ENCODE results near the gene ZFP90.

The ZFP90 gene

GRCh38 chr16:68508013-68508412, 31.1 kb upstream of the ZFP90 start:
- H3K4me3 ChIP-seq (ENCODE audit: low read depth, low read length): no peak overlapping the region
- TF ChIP-seq, protein P1, sequence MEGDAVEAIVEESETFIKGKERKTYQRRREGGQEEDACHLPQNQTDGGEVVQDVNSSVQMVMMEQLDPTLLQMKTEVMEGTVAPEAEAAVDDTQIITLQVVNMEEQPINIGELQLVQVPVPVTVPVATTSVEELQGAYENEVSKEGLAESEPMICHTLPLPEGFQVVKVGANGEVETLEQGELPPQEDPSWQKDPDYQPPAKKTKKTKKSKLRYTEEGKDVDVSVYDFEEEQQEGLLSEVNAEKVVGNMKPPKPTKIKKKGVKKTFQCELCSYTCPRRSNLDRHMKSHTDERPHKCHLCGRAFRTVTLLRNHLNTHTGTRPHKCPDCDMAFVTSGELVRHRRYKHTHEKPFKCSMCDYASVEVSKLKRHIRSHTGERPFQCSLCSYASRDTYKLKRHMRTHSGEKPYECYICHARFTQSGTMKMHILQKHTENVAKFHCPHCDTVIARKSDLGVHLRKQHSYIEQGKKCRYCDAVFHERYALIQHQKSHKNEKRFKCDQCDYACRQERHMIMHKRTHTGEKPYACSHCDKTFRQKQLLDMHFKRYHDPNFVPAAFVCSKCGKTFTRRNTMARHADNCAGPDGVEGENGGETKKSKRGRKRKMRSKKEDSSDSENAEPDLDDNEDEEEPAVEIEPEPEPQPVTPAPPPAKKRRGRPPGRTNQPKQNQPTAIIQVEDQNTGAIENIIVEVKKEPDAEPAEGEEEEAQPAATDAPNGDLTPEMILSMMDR (IDR thresholded peaks at IDR 0.05; ENCODE audit: low read depth, low read length): no peak

GRCh38 chr16:68508641-68509240, 30.4 kb upstream of the ZFP90 start:
- TF ChIP-seq, protein P1 (IDR thresholded peaks at IDR 0.05; ENCODE audit: low read depth, low read length): no peak

DNA sequence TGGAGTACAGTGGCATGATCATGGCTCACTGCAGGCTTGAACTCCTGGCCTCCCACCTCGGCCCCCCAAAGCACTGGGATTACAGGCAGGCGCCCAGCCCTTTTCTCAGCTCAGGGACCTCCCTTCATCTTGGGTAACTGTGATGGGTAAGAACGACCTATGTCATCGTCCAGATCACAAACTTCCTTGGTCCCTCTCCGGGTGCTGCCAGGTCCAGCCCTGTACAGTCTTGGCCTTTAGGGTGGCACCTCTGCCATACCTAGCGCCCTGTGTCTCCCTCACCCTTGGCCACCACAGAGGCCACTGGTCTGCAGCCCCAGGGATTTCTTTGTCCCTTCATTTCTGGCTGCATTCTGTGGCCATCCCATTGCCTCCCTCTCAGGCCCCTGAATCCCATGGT, 29.7 kb upstream of the ZFP90 start:
- TF ChIP-seq, protein P1 (IDR thresholded peaks at IDR 0.05; ENCODE audit: low read depth, low read length): no peak
- H3K4me3 ChIP-seq (ENCODE audit: low read depth, low read length): no peak overlapping the region

More at GRCh38 chr16:68508641-68509240, 30.4 kb upstream of the ZFP90 start:
- no peak overlapping the region for H3K4me3 ChIP-seq (ENCODE audit: low read depth, low read length)

DNA sequence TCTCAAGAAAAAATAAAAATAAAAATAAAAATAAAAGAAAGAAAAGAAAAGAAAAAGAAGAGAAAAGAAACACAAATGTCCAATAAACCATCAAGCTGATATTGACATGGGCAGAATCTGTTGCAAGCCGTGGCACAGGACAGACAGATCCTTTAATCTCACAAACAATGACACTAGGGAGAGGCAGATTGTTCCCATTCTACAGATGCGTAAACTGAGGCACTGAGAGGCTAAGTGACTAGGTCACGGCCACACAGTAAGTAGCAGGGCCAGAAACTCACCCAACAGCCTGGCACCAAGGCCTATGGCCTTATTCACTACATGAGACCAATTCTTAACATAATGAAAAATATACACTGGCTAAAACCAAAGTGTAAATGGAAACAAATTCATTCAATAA, 28.3 kb upstream of the ZFP90 start:
- TF ChIP-seq, protein P1 (IDR thresholded peaks at IDR 0.05; ENCODE audit: low read depth, low read length): no peak
- H3K4me3 ChIP-seq (ENCODE audit: low read depth, low read length): no peak overlapping the region

DNA sequence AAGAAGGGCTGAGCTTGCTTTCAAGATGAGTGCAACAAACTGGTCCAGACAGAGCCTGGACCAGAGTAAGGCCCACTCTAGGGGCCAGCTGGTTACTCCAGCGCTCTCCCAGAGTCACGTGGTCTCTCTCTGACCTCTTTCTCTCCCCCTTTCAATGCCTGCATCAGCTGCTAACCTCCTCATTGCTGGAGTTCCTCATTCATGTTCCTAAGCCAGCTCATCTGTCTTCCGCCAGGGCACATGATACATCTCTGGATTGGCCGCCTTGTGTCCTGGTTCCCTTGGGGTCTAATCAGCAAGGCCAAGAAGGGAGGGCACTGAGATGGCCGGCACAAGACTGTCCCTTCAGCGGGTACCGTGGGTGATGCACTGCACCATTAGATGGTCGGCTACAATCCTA, 26.9 kb upstream of the ZFP90 start:
- TF ChIP-seq, protein P1 (IDR thresholded peaks at IDR 0.05; ENCODE audit: low read depth, low read length): no peak

GRCh38 chr16:68512742-68513141, 26.3 kb upstream of the ZFP90 start:
- no peak overlapping the region for H3K4me3 ChIP-seq (ENCODE audit: low read depth, low read length)
- TF ChIP-seq, protein P1 (IDR thresholded peaks at IDR 0.05; ENCODE audit: low read depth, low read length): no peak

More for the DNA sequence above, 26.9 kb upstream of the ZFP90 start:
- no peak overlapping the region for H3K4me3 ChIP-seq (ENCODE audit: low read depth, low read length)

DNA sequence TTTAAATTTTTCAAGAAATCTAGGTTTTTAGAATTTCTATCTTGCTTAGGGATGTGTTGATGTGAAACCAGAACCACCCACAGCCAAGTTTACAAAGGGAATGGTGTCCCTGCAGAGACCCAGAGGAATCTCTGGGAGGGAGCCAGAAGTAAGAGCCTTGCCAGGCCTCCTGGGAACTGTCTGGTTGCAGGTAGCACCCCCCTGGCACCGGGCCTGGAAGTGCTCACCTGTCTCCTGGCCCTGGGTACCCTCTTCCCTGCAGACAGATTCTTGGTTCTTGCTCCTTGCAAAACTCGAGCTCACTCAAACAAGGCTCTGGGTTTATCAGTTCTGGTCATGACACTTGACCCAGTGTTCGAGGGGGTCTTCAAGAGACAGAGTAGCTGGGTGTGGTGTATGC, 24.6 kb upstream of the ZFP90 start:
- no peak overlapping the region for H3K4me3 ChIP-seq (ENCODE audit: low read depth, low read length)
- TF ChIP-seq, protein P1 (IDR thresholded peaks at IDR 0.05; ENCODE audit: low read depth, low read length): no peak

All from WI38 (cell line).